GM10248 (cell line): ENCODE results near the gene FOXD1.
"Not testable (repeated sequence)": the region's sequence is repeated elsewhere in the genome, so short reads cannot be mapped to it uniquely, and the experiment has no call there.

ENCODE experiments used
- CTCF ChIA-PET: fragments of 300-600 bp; sonication (Branson Sonifier 250); formaldehyde crosslinking; extraction: SDS; loops from one replicate; lab custom pipeline; 2021; ENCODE audit warnings: antibody characterized with exemption; lab: Yijun Ruan, JAX
- POLR2A ChIA-PET: fragments of 350-650 bp; sonication (Branson Sonifier 250); formaldehyde crosslinking; extraction: SDS; loops from one replicate; lab custom pipeline; 2020; ENCODE audit warnings: antibody characterized with exemption; lab: Yijun Ruan, JAX
- DNase-seq: peaks from one replicate; pipeline ENCODE4 v3.0.0; 2012; ENCODE audit errors: extremely low spot score
- CTCF ChIP-seq: IDR thresholded peaks from 2 replicates; pipeline ENCODE4 v1.5.1; 2012; ENCODE audit warnings: mild to moderate bottlenecking, low read depth; ENCODE audit errors: extremely low read depth, missing control alignments, control extremely low read depth

FOXD1 gene

GRCh38 chr5:73412597-73412988 lies 36.0 kb downstream of the FOXD1 start:
- POLR2A ChIA-PET = no interaction called here
- no peak for TF ChIP-seq CTCF
- no peak for DNase-seq
- CTCF ChIA-PET = no interaction called here

- TF ChIP-seq CTCF = no peak
- ChIA-PET POLR2A (no interaction called here), CTCF (no interaction called here)
- no peak for DNase-seq
Measured at GRCh38 chr5:73411936-73412596, 36.5 kb downstream of the FOXD1 start.

- CTCF ChIA-PET = interaction anchor here (1.2 kb wide), 1 partner anchor 9 kb away, joined by 3 read pairs; no protein-coding TSS in a partner anchor
- POLR2A ChIA-PET = not testable (repeated sequence)
Measured at GRCh38 chr5:73409927-73410326, 38.6 kb downstream of the FOXD1 start.

GRCh38 chr5:73405691-73406090 lies 42.9 kb downstream of the FOXD1 start:
- no peak for TF ChIP-seq CTCF
- ChIA-PET CTCF (no interaction called here), POLR2A (no interaction called here)
- no peak for DNase-seq

More at GRCh38 chr5:73409927-73410326, 38.6 kb downstream of the FOXD1 start:
- DNase-seq = not testable (repeated sequence)

DNA sequence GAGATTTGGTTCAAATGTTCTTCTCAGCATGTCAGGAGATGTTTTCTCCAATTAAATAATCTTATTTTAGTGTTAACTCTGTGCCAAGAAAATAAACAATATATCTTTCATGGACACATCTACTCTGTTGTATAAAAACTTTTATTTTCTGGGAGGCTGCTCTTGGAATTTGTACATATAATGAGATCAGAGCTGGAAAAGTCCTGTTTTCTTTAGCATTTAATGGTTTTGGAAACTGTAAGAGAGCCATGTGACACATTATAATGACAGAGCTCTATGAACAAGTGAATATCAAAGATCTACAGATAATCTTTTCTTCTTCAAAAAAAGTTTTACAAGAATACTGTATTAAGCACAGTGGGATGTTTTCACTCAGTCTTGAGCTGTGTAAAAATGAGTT lies 48.8 kb downstream of the FOXD1 start:
- ChIA-PET CTCF (no interaction called here), POLR2A (no interaction called here)
- no peak for DNase-seq
- TF ChIP-seq CTCF = no peak
